SK-N-MC (cell line): ENCODE data around the gene PSORS1C1.
A peak's percentile ranks its signal among the peaks of the same experiment; 100 is the strongest.

ENCODE experiments used
- DNase-seq: peaks from one replicate; pipeline ENCODE4 v3.0.0-alpha.2; 2011; ENCODE audit warnings: low read depth, low spot score
- H3K27ac ChIP-seq: fragments of 200-600 bp; sonication (generic); 2 replicates; pipeline ENCODE4 v1.5.1; 2016; ENCODE audit warnings: mixed run types
- H3K36me3 ChIP-seq: fragments of 200-600 bp; sonication (generic); 2 replicates; pipeline ENCODE4 v1.6.1; 2017; ENCODE audit warnings: antibody characterized with exemption, low read length, mixed read lengths; ENCODE audit not compliant: insufficient read depth
- H3K4me3 ChIP-seq: fragments of 200-600 bp; sonication (generic); 2 replicates; pipeline ENCODE4 v1.5.1; 2016
- H3K9ac ChIP-seq: fragments of 200-600 bp; sonication (generic); 2 replicates; pipeline ENCODE4 v1.8.0; 2017; ENCODE audit warnings: mixed run types, mixed read lengths; ENCODE audit not compliant: insufficient read length
- H3K9me3 ChIP-seq: fragments of 200-600 bp; sonication (generic); 2 replicates; pipeline ENCODE4 v1.6.1; 2017; ENCODE audit warnings: low read depth, mild to moderate bottlenecking, antibody characterized with exemption, low read length, moderate library complexity, mixed read lengths
- EZH2 ChIP-seq: fragments of 200-600 bp; sonication (generic); IDR thresholded peaks from one replicate; pipeline ENCODE4 v1.6.1; 2017; ENCODE audit warnings: antibody characterized with exemption
- FOXP2 ChIP-seq: optimal IDR thresholded peaks from 2 replicates; pipeline ENCODE3; 2011; ENCODE audit warnings: mild to moderate bottlenecking, moderate library complexity; ENCODE audit not compliant: insufficient read depth; ENCODE audit errors: extremely low read length, control extremely low read depth
- POLR2AphosphoS5 ChIP-seq: IDR thresholded peaks from 2 replicates; pipeline ENCODE4 v1.6.1; 2012; ENCODE audit warnings: mild to moderate bottlenecking, low read depth, low read length, borderline replicate concordance

The PSORS1C1 gene

GRCh38 chr6:31142361-31142761 lies 27.8 kb downstream of the PSORS1C1 start:
- no peak overlapping the region for H3K27ac ChIP-seq
- H3K36me3 ChIP-seq: peaks cover 8% of the 10 kb centered on the region; the same call in 1 of the 2 replicates

GRCh38 chr6:31143148-31143547 lies 28.5 kb downstream of the PSORS1C1 start:
- no peak overlapping the region for H3K9ac ChIP-seq
- DNase-seq: no peak
- H3K9me3 ChIP-seq: no peaks in the 10 kb centered on the region
- H3K36me3 ChIP-seq: peaks cover 10% of the 10 kb centered on the region; the same call in 1 of the 2 replicates
- no peak overlapping the region for H3K4me3 ChIP-seq
- TF ChIP-seq EZH2: no peak
- TF ChIP-seq FOXP2: no peak
- no peak for TF ChIP-seq POLR2AphosphoS5
- no peak overlapping the region for H3K27ac ChIP-seq

More at GRCh38 chr6:31142361-31142761, 27.8 kb downstream of the PSORS1C1 start:
- H3K4me3 ChIP-seq: no peak overlapping the region
- DNase-seq: no peak
- no peak overlapping the region for H3K9ac ChIP-seq
- H3K9me3 ChIP-seq: no peaks in the 10 kb centered on the region
- TF ChIP-seq EZH2: no peak
- TF ChIP-seq POLR2AphosphoS5: no peak
- TF ChIP-seq FOXP2: no peak

GRCh38 chr6:31144296-31144969 lies 29.8 kb downstream of the PSORS1C1 start:
- Histone ChIP-seq H3K36me3 (peaks cover 13% of the 10 kb centered on the region; the same call in 1 of the 2 replicates), H3K9me3 (no peaks in the 10 kb centered on the region), H3K27ac (no peak overlapping the region), H3K4me3 (no peak overlapping the region), H3K9ac (no peak overlapping the region)
- no peak for TF ChIP-seq FOXP2
- TF ChIP-seq EZH2: no peak
- TF ChIP-seq POLR2AphosphoS5: no peak
- no peak for DNase-seq

- no peak for DNase-seq
- H3K4me3 ChIP-seq: no peak overlapping the region
- H3K27ac ChIP-seq: no peak overlapping the region
- H3K36me3 ChIP-seq: peaks cover 13% of the 10 kb centered on the region; the same call in 1 of the 2 replicates
- no peak overlapping the region for H3K9ac ChIP-seq
- no peak for TF ChIP-seq POLR2AphosphoS5
- TF ChIP-seq EZH2: no peak
- no peak for TF ChIP-seq FOXP2
- no peaks in the 10 kb centered on the region for H3K9me3 ChIP-seq
Measured at GRCh38 chr6:31144970-31145340, 30.4 kb downstream of the PSORS1C1 start.

GRCh38 chr6:31145386-31145785 lies 30.8 kb downstream of the PSORS1C1 start:
- DNase-seq: no peak
- peaks cover 13% of the 10 kb centered on the region; the same call in 1 of the 2 replicates for H3K36me3 ChIP-seq
- no peak overlapping the region for H3K4me3 ChIP-seq
- no peaks in the 10 kb centered on the region for H3K9me3 ChIP-seq
- H3K27ac ChIP-seq: no peak overlapping the region
- TF ChIP-seq EZH2: no peak
- H3K9ac ChIP-seq: no peak overlapping the region

GRCh38 chr6:31149827-31150447 lies 35.3 kb downstream of the PSORS1C1 start:
- TF ChIP-seq FOXP2 (no peak), EZH2 (no peak), POLR2AphosphoS5 (no peak)
- DNase-seq: no peak
- Histone ChIP-seq H3K36me3 (peaks cover 8% of the 10 kb centered on the region; the same call in 1 of the 2 replicates), H3K27ac (no peak overlapping the region), H3K4me3 (no peak overlapping the region), H3K9me3 (no peaks in the 10 kb centered on the region), H3K9ac (no peak overlapping the region)

GRCh38 chr6:31152781-31153180 lies 38.2 kb downstream of the PSORS1C1 start:
- TF ChIP-seq POLR2AphosphoS5 (no peak), EZH2 (no peak), FOXP2 (no peak)
- H3K9ac ChIP-seq: no peak overlapping the region
- no peak overlapping the region for H3K4me3 ChIP-seq
- H3K27ac ChIP-seq: no peak overlapping the region
- H3K36me3 ChIP-seq: peaks cover 19% of the 10 kb centered on the region; the same call in 1 of the 2 replicates
- no peak for DNase-seq
- H3K9me3 ChIP-seq: no peaks in the 10 kb centered on the region

- Histone ChIP-seq H3K36me3 (peaks cover 14% of the 10 kb centered on the region; the same call in 1 of the 2 replicates), H3K27ac (no peak overlapping the region), H3K9me3 (no peaks in the 10 kb centered on the region), H3K4me3 (no peak overlapping the region), H3K9ac (no peak overlapping the region)
- no peak for DNase-seq
- TF ChIP-seq EZH2 (no peak), POLR2AphosphoS5 (no peak), FOXP2 (no peak)
Measured at GRCh38 chr6:31154436-31154835, 39.8 kb downstream of the PSORS1C1 start.

GRCh38 chr6:31156641-31157040 lies 42.0 kb downstream of the PSORS1C1 start:
- H3K4me3 ChIP-seq: no peak overlapping the region; the same call in 1 of the 2 replicates
- H3K27ac ChIP-seq: no peak overlapping the region
- H3K9ac ChIP-seq: peak overlapping the region; percentile 26
- H3K36me3 ChIP-seq: peaks cover 14% of the 10 kb centered on the region; the same call in 1 of the 2 replicates
- TF ChIP-seq EZH2 (no peak), POLR2AphosphoS5 (no peak), FOXP2 (no peak)
- no peak for DNase-seq
- no peaks in the 10 kb centered on the region for H3K9me3 ChIP-seq
